ENCODE measurements around the gene APLP2. TPM values are rescaled to one million over a fixed set of nuclear protein-coding genes. Genes with fewer than 3 reads are reported as not detected.
"Not testable (repeated sequence)": the region's sequence is repeated elsewhere in the genome, so short reads cannot be mapped to it uniquely, and the experiment has no call there.

APLP2 gene
- total and polyA plus RNA-seq, 2 experiments from 2014 or later: 515 to 608 TPM

- TF ChIP-seq CTCF (IDR thresholded peaks at IDR 0.05; ENCODE audit: low read depth, low read length): no peak
- no peaks in the 10 kb centered on the region for H3K9me3 ChIP-seq (ENCODE audit: low read depth)
- no peak overlapping the region for H3K4me3 ChIP-seq
- H3K36me3 ChIP-seq: no peaks in the 10 kb centered on the region
- no peak for DNase-seq (ENCODE audit: low read depth in 1 of 2, low spot score in 1 of 2)
- H3K27ac ChIP-seq: peak overlapping the region; percentile 68
- peaks cover 6% of the 10 kb centered on the region for H3K4me1 ChIP-seq (ENCODE audit: low read depth)
- H3K27me3 ChIP-seq: no peaks in the 10 kb centered on the region
These were observed 20.0 kb downstream of the APLP2 start for GRCh38 chr11:130089674-130090073.

GRCh38 chr11:130090517-130090916, 20.8 kb downstream of the APLP2 start:
- H3K9me3 ChIP-seq (ENCODE audit: low read depth); DNase-seq (ENCODE audit: low read depth in 1 of 2, low spot score in 1 of 2); H3K36me3 ChIP-seq; H3K4me1 ChIP-seq (ENCODE audit: low read depth); H3K27me3 ChIP-seq; H3K27ac ChIP-seq; H3K4me3 ChIP-seq: not testable (repeated sequence)

- not testable (repeated sequence) for H3K4me1 ChIP-seq (ENCODE audit: low read depth); H3K36me3 ChIP-seq; H3K27me3 ChIP-seq
These were observed 21.5 kb downstream of the APLP2 start for GRCh38 chr11:130091169-130091568.

GRCh38 chr11:130092661-130093060, 23.0 kb downstream of the APLP2 start:
- no peak overlapping the region for H3K4me3 ChIP-seq
- H3K27ac ChIP-seq: no peak overlapping the region
- no peak for TF ChIP-seq CTCF (IDR thresholded peaks at IDR 0.05; ENCODE audit: low read depth, low read length)
- no peak for DNase-seq (ENCODE audit: low read depth in 1 of 2, low spot score in 1 of 2)
- no peaks in the 10 kb centered on the region for H3K36me3 ChIP-seq
- H3K9me3 ChIP-seq (ENCODE audit: low read depth): no peaks in the 10 kb centered on the region
- H3K27me3 ChIP-seq: no peaks in the 10 kb centered on the region
- peaks cover 6% of the 10 kb centered on the region for H3K4me1 ChIP-seq (ENCODE audit: low read depth)

More at GRCh38 chr11:130091169-130091568, 21.5 kb downstream of the APLP2 start:
- not testable (repeated sequence) for H3K27ac ChIP-seq; DNase-seq (ENCODE audit: low read depth in 1 of 2, low spot score in 1 of 2); H3K9me3 ChIP-seq (ENCODE audit: low read depth); H3K4me3 ChIP-seq

- no peaks in the 10 kb centered on the region for H3K4me1 ChIP-seq (ENCODE audit: low read depth)
- TF ChIP-seq CTCF (IDR thresholded peaks at IDR 0.05; ENCODE audit: low read depth, low read length): no peak
- H3K9me3 ChIP-seq (ENCODE audit: low read depth): no peaks in the 10 kb centered on the region
- H3K27ac ChIP-seq: no peak overlapping the region
- no peaks in the 10 kb centered on the region for H3K27me3 ChIP-seq
- H3K4me3 ChIP-seq: no peak overlapping the region
- no peak for DNase-seq (ENCODE audit: low read depth in 1 of 2, low spot score in 1 of 2)
- no peaks in the 10 kb centered on the region for H3K36me3 ChIP-seq
These were observed 24.9 kb downstream of the APLP2 start for GRCh38 chr11:130094614-130095013.

- Histone ChIP-seq H3K4me3 (no peak overlapping the region), H3K27me3 (no peaks in the 10 kb centered on the region), H3K9me3 (ENCODE audit: low read depth) (no peaks in the 10 kb centered on the region), H3K27ac (no peak overlapping the region), H3K4me1 (ENCODE audit: low read depth) (no peaks in the 10 kb centered on the region), H3K36me3 (no peaks in the 10 kb centered on the region)
- no peak for DNase-seq (ENCODE audit: low read depth in 1 of 2, low spot score in 1 of 2)
- no peak for TF ChIP-seq CTCF (IDR thresholded peaks at IDR 0.05; ENCODE audit: low read depth, low read length)
These were observed 25.6 kb downstream of the APLP2 start for GRCh38 chr11:130095326-130095725.

GRCh38 chr11:130096042-130096441, 26.3 kb downstream of the APLP2 start:
- DNase-seq (ENCODE audit: low read depth in 1 of 2, low spot score in 1 of 2): no peak
- Histone ChIP-seq H3K4me3 (no peak overlapping the region), H3K27ac (no peak overlapping the region), H3K4me1 (ENCODE audit: low read depth) (no peaks in the 10 kb centered on the region), H3K27me3 (no peaks in the 10 kb centered on the region), H3K36me3 (no peaks in the 10 kb centered on the region), H3K9me3 (ENCODE audit: low read depth) (no peaks in the 10 kb centered on the region)
- TF ChIP-seq CTCF (IDR thresholded peaks at IDR 0.05; ENCODE audit: low read depth, low read length): no peak

All from cardiac muscle cell (in vitro differentiated cells and primary cell).